HepG2 (cell line): ENCODE data around the gene PLEKHG2. TPM values are rescaled to one million over a fixed set of nuclear protein-coding genes. Genes with fewer than 3 reads are reported as not detected.

ENCODE experiments used
- FOXA1 ChIP-seq, 2 experiments: fragments of 450-650 bp in 1 of 2; sonication (generic) in 1 of 2; formaldehyde crosslinking in 1 of 2; IDR thresholded peaks; 2 replicates each; pipeline versions ENCODE4 v1.4.0 to v1.6.1; 2016 to 2020; ENCODE audit warnings: missing genetic modification reagents in 1 of 2
- HNRNPK ChIP-seq: fragments of 200-400 bp; formaldehyde crosslinking; IDR thresholded peaks from 2 replicates; pipeline ENCODE4 v1.6.1; 2018; ENCODE audit warnings: low read length, low read depth, moderate library complexity, mild to moderate bottlenecking; ENCODE audit not compliant: poor library complexity, severe bottlenecking
- SCMH1 ChIP-seq: sonication (generic); formaldehyde crosslinking; IDR thresholded peaks from 2 replicates; pipeline ENCODE4 v1.9.0; 2021; ENCODE audit warnings: missing genetic modification reagents, mild to moderate bottlenecking, borderline replicate concordance
- ZBTB7A ChIP-seq: sonication (generic); formaldehyde crosslinking; IDR thresholded peaks from 2 replicates; pipeline ENCODE4 v1.8.0; 2022; ENCODE audit warnings: mild to moderate bottlenecking, missing genetic modification reagents
- ZBTB7B ChIP-seq: sonication (generic); formaldehyde crosslinking; IDR thresholded peaks from 2 replicates; pipeline ENCODE4 v1.4.0; 2020; ENCODE audit warnings: missing genetic modification reagents
- ZNF234 ChIP-seq: sonication (generic); formaldehyde crosslinking; conservative IDR thresholded peaks from 2 replicates; pipeline ENCODE4 v1.5.1; 2020; ENCODE audit warnings: mild to moderate bottlenecking, missing genetic modification reagents
- ZNF547 ChIP-seq: sonication (generic); formaldehyde crosslinking; IDR thresholded peaks from 2 replicates; pipeline ENCODE4 v1.5.1; 2020; ENCODE audit warnings: mild to moderate bottlenecking, missing genetic modification reagents
- ZNF703 ChIP-seq: sonication (generic); formaldehyde crosslinking; IDR thresholded peaks from 2 replicates; pipeline ENCODE4 v1.5.1; 2020; ENCODE audit warnings: missing genetic modification reagents, mild to moderate bottlenecking, moderate library complexity, borderline replicate concordance
- ZNF709 ChIP-seq: sonication (generic); formaldehyde crosslinking; IDR thresholded peaks from 2 replicates; pipeline ENCODE4 v1.5.0; 2020; ENCODE audit warnings: mild to moderate bottlenecking, missing genetic modification reagents
- ZNF710 ChIP-seq: sonication (generic); formaldehyde crosslinking; IDR thresholded peaks from 2 replicates; pipeline ENCODE4 v1.5.0; 2020; ENCODE audit warnings: mild to moderate bottlenecking, missing genetic modification reagents, borderline replicate concordance
- ZNF879 ChIP-seq: sonication (generic); formaldehyde crosslinking; IDR thresholded peaks from 2 replicates; pipeline ENCODE4 v1.8.1; 2023; ENCODE audit warnings: missing genetic modification reagents
- polyA plus RNA-seq, 8 experiments: library from polyadenylated mRNA; depleted of rRNA in 3 of 8; stranded (reverse) in 7 of 8; unstranded in 1 of 8; fragments of >200 nt; fragmentation: Illumina TruSeq in 4 of 8; extraction: Trizol in 4 of 8; gene quantifications; 2 replicates each; pipeline versions ENCODE4 v1.2.1 to v1.2.3, GENCODE V29; 2011 to 2016; ENCODE audit warnings: low read depth in 4 of 8, missing spikeins in 1 of 8, mixed read lengths in 1 of 8; ENCODE audit not compliant: insufficient read depth in 1 of 8
- total RNA-seq, 5 experiments: library from RNA; depleted of rRNA; stranded (reverse); fragments of >200 nt; fragmentation: Illumina TruSeq; extraction: Trizol; gene quantifications; 2 replicates each; pipeline ENCODE4 v1.2.3, GENCODE V29; 2016; ENCODE audit warnings: low read depth in 1 of 5
- TF ChIP-seq, protein P1 (sequence below): sonication (generic); formaldehyde crosslinking; IDR thresholded peaks from 2 replicates; pipeline ENCODE4 v1.5.0; 2020; ENCODE audit warnings: mild to moderate bottlenecking, missing genetic modification reagents, borderline replicate concordance
- TF ChIP-seq, protein P2 (sequence below): sonication (generic); formaldehyde crosslinking; IDR thresholded peaks from 2 replicates; pipeline ENCODE4 v1.5.0; 2020; ENCODE audit warnings: mild to moderate bottlenecking, missing genetic modification reagents, borderline replicate concordance

Gene PLEKHG2
- total and polyA plus RNA-seq, 2 of the 13 experiments (the other 11 are each of a cell fraction or from before 2014, with no cell fraction given): 3.6 to 6.8 TPM

- TF ChIP-seq, protein P1, sequence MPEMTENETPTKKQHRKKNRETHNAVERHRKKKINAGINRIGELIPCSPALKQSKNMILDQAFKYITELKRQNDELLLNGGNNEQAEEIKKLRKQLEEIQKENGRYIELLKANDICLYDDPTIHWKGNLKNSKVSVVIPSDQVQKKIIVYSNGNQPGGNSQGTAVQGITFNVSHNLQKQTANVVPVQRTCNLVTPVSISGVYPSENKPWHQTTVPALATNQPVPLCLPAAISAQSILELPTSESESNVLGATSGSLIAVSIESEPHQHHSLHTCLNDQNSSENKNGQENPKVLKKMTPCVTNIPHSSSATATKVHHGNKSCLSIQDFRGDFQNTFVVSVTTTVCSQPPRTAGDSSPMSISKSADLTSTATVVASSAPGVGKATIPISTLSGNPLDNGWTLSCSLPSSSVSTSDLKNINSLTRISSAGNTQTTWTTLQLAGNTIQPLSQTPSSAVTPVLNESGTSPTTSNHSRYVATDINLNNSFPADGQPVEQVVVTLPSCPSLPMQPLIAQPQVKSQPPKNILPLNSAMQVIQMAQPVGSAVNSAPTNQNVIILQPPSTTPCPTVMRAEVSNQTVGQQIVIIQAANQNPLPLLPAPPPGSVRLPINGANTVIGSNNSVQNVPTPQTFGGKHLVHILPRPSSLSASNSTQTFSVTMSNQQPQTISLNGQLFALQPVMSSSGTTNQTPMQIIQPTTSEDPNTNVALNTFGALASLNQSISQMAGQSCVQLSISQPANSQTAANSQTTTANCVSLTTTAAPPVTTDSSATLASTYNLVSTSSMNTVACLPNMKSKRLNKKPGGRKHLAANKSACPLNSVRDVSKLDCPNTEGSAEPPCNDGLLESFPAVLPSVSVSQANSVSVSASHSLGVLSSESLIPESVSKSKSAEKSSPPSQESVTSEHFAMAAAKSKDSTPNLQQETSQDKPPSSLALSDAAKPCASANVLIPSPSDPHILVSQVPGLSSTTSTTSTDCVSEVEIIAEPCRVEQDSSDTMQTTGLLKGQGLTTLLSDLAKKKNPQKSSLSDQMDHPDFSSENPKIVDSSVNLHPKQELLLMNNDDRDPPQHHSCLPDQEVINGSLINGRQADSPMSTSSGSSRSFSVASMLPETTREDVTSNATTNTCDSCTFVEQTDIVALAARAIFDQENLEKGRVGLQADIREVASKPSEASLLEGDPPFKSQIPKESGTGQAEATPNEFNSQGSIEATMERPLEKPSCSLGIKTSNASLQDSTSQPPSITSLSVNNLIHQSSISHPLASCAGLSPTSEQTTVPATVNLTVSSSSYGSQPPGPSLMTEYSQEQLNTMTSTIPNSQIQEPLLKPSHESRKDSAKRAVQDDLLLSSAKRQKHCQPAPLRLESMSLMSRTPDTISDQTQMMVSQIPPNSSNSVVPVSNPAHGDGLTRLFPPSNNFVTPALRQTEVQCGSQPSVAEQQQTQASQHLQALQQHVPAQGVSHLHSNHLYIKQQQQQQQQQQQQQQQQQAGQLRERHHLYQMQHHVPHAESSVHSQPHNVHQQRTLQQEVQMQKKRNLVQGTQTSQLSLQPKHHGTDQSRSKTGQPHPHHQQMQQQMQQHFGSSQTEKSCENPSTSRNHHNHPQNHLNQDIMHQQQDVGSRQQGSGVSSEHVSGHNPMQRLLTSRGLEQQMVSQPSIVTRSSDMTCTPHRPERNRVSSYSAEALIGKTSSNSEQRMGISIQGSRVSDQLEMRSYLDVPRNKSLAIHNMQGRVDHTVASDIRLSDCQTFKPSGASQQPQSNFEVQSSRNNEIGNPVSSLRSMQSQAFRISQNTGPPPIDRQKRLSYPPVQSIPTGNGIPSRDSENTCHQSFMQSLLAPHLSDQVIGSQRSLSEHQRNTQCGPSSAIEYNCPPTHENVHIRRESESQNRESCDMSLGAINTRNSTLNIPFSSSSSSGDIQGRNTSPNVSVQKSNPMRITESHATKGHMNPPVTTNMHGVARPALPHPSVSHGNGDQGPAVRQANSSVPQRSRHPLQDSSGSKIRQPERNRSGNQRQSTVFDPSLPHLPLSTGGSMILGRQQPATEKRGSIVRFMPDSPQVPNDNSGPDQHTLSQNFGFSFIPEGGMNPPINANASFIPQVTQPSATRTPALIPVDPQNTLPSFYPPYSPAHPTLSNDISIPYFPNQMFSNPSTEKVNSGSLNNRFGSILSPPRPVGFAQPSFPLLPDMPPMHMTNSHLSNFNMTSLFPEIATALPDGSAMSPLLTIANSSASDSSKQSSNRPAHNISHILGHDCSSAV (CRISPR knock-in tag): no peak
- TF ChIP-seq FOXA1 (IDR thresholded peaks at IDR 0.05): no peak
- no peak for TF ChIP-seq FOXA1 (CRISPR knock-in tag; IDR thresholded peaks at IDR 0.05)
- no peak for TF ChIP-seq ZNF710 (CRISPR knock-in tag)
- TF ChIP-seq ZBTB7A (CRISPR knock-in tag): no peak
- peak; percentile 43 for TF ChIP-seq HNRNPK
- TF ChIP-seq ZNF879 (CRISPR knock-in tag): no peak
- TF ChIP-seq, protein P2, sequence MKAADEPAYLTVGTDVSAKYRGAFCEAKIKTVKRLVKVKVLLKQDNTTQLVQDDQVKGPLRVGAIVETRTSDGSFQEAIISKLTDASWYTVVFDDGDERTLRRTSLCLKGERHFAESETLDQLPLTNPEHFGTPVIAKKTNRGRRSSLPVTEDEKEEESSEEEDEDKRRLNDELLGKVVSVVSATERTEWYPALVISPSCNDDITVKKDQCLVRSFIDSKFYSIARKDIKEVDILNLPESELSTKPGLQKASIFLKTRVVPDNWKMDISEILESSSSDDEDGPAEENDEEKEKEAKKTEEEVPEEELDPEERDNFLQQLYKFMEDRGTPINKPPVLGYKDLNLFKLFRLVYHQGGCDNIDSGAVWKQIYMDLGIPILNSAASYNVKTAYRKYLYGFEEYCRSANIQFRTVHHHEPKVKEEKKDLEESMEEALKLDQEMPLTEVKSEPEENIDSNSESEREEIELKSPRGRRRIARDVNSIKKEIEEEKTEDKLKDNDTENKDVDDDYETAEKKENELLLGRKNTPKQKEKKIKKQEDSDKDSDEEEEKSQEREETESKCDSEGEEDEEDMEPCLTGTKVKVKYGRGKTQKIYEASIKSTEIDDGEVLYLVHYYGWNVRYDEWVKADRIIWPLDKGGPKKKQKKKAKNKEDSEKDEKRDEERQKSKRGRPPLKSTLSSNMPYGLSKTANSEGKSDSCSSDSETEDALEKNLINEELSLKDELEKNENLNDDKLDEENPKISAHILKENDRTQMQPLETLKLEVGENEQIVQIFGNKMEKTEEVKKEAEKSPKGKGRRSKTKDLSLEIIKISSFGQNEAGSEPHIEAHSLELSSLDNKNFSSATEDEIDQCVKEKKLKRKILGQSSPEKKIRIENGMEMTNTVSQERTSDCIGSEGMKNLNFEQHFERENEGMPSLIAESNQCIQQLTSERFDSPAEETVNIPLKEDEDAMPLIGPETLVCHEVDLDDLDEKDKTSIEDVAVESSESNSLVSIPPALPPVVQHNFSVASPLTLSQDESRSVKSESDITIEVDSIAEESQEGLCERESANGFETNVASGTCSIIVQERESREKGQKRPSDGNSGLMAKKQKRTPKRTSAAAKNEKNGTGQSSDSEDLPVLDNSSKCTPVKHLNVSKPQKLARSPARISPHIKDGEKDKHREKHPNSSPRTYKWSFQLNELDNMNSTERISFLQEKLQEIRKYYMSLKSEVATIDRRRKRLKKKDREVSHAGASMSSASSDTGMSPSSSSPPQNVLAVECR (CRISPR knock-in tag): peak; percentile 77
- TF ChIP-seq SCMH1: no peak
- TF ChIP-seq ZBTB7B: 0 out of 2 replicates have a peak, but pooled peaks have one; percentile 24
- no peak for TF ChIP-seq ZNF703 (CRISPR knock-in tag)
- TF ChIP-seq ZNF234 (CRISPR knock-in tag): no peak
- TF ChIP-seq ZNF547 (CRISPR knock-in tag): 0 out of 2 replicates have a peak, but pooled peaks have one; percentile 65
- peak; percentile 51; the same call in 1 of the 2 replicates for TF ChIP-seq ZNF709
Measured at GRCh38 chr19:39406656-39407409, 5.6 kb upstream of the PLEKHG2 start, which contains the start of gene ZFP36 (continued).
